HG03520 (cell line): ENCODE data around the gene MUC5B.
"Not testable (repeated sequence)": the region's sequence is repeated elsewhere in the genome, so short reads cannot be mapped to it uniquely, and the experiment has no call there.

Experiments used
- ATAC-seq: cut with Tn5 transposase; IDR thresholded peaks from one replicate; pipeline ENCODE4 v1.9.1; 2021; ENCODE audit warnings: mild to moderate bottlenecking, moderate library complexity; ENCODE audit not compliant: unreplicated experiment

The MUC5B gene

GRCh38 chr11:1261241-1262071, 38.6 kb downstream of the MUC5B start:
- no peak for ATAC-seq

- peak; percentile 71 for ATAC-seq
These were observed 39.5 kb downstream of the MUC5B start for GRCh38 chr11:1262172-1263006.

GRCh38 chr11:1263010-1263409, 40.1 kb downstream of the MUC5B start:
- ATAC-seq = no peak

- ATAC-seq = not testable (repeated sequence)
These were observed 41.6 kb downstream of the MUC5B start for GRCh38 chr11:1264444-1264843.

GRCh38 chr11:1265480-1265879, 42.6 kb downstream of the MUC5B start:
- ATAC-seq = not testable (repeated sequence)

GRCh38 chr11:1266976-1267375, 44.1 kb downstream of the MUC5B start:
- ATAC-seq = not testable (repeated sequence)

- ATAC-seq = no peak
These were observed 44.7 kb downstream of the MUC5B start for GRCh38 chr11:1267441-1268100.

GRCh38 chr11:1269957-1270356, 47.1 kb downstream of the MUC5B start:
- no peak for ATAC-seq

GRCh38 chr11:1270476-1270875, 47.6 kb downstream of the MUC5B start:
- ATAC-seq = no peak

- no peak for ATAC-seq
These were observed 48.1 kb downstream of the MUC5B start for GRCh38 chr11:1271002-1271401.

GRCh38 chr11:1271406-1271805, 48.5 kb downstream of the MUC5B start:
- no peak for ATAC-seq

GRCh38 chr11:1271927-1272326, 49.1 kb downstream of the MUC5B start:
- no peak for ATAC-seq

GRCh38 chr11:1272531-1272930, 49.7 kb downstream of the MUC5B start:
- no peak for ATAC-seq

- ATAC-seq = no peak
These were observed 51.6 kb downstream of the MUC5B start for GRCh38 chr11:1274501-1274900.

GRCh38 chr11:1275021-1275420, 52.2 kb downstream of the MUC5B start:
- no peak for ATAC-seq

GRCh38 chr11:1276041-1276790, 53.4 kb downstream of the MUC5B start:
- no peak for ATAC-seq

GRCh38 chr11:1276866-1277615, 54.2 kb downstream of the MUC5B start:
- no peak for ATAC-seq

- ATAC-seq = no peak
These were observed 55.2 kb downstream of the MUC5B start for GRCh38 chr11:1277936-1278512.

GRCh38 chr11:1278766-1279673, 56.2 kb downstream of the MUC5B start:
- ATAC-seq = no peak
